ENCODE results near the gene EHD2. TPM values are rescaled to one million over a fixed set of nuclear protein-coding genes. Genes with fewer than 3 reads are reported as not detected.
"Not testable (repeated sequence)": the region's sequence is repeated elsewhere in the genome, so short reads cannot be mapped to it uniquely, and the experiment has no call there.

The EHD2 gene
- polyA plus RNA-seq, 3 donors, result not detected

DNA sequence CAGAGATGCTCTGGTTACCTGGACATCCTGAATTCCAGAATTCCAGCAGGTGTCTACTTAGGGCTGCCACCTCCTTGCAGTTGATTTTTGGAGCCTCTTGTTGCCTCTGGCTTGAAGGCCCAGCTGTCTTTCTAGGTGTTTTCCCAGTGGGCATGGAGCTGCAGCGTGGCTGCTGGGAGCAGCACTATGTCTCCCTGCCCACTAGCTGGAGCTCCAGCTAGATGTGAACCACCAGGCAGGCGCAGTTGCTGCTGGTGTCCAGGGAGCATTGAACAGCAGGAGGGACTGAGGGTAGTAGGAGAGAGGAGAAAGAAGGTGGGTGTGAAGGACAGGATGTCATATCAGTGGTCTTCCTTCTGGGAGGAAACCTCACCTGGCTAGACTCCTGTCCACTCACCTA, 55.4 kb downstream of the EHD2 start:
- Histone ChIP-seq H3K4me1 (ENCODE audit: control insufficient read depth in 1 of 2, insufficient read depth in 2 of 2, low read length in 2 of 2) (no peaks in the 10 kb centered on the region), H3K4me2 (replicated peaks; ENCODE audit: extremely low read depth, low read length, poor library complexity, severe bottlenecking) (no peak overlapping the region), H3K79me2 (ENCODE audit: insufficient read depth, low read length) (no peaks in the 10 kb centered on the region), H2AFZ (ENCODE audit: insufficient read depth, low read depth, low read length, poor library complexity, severe bottlenecking) (no peak overlapping the region), H3K9ac (ENCODE audit: insufficient read depth, low read length, poor library complexity, severe bottlenecking) (no peak overlapping the region), H3K27me3 (ENCODE audit: control insufficient read depth in 2 of 2, insufficient read depth in 2 of 2, low read length in 2 of 2) (no peaks in the 10 kb centered on the region), H3K36me3 (replicated peaks in 1 of 2; ENCODE audit: control insufficient read depth in 1 of 2, insufficient read depth in 2 of 2, low read length in 2 of 2) (no peaks in the 10 kb centered on the region), H4K20me1 (ENCODE audit: insufficient read depth, low read length) (no peaks in the 10 kb centered on the region), H3K9me3 (replicated peaks in 1 of 2; ENCODE audit: control insufficient read depth in 1 of 2, insufficient read depth in 1 of 2, low read length in 2 of 2) (no peaks in the 10 kb centered on the region), H3K4me3 (replicated peaks in 1 of 3; ENCODE audit: low read depth in 2 of 3, low read length in 3 of 3) (no peak overlapping the region), H3K27ac (ENCODE audit: low read depth in 1 of 2, low read length in 2 of 2) (no peak overlapping the region)
- Mint-ChIP-seq H3K27me3 (ENCODE audit: low read depth in 3 of 3) (peaks cover 2 to 3% (median 2%) of the 10 kb centered on the region in 3 donors), H3K4me3 (no peak overlapping the region), H3K27ac (peak overlapping the region in 1 of 7 donors; percentile 45), H3K9me3 (no peaks in the 10 kb centered on the region), H3K36me3 (no peaks in the 10 kb centered on the region), H3K4me1 (no peaks in the 10 kb centered on the region)
- DNase-seq, result no peak
- TF ChIP-seq, protein P1, sequence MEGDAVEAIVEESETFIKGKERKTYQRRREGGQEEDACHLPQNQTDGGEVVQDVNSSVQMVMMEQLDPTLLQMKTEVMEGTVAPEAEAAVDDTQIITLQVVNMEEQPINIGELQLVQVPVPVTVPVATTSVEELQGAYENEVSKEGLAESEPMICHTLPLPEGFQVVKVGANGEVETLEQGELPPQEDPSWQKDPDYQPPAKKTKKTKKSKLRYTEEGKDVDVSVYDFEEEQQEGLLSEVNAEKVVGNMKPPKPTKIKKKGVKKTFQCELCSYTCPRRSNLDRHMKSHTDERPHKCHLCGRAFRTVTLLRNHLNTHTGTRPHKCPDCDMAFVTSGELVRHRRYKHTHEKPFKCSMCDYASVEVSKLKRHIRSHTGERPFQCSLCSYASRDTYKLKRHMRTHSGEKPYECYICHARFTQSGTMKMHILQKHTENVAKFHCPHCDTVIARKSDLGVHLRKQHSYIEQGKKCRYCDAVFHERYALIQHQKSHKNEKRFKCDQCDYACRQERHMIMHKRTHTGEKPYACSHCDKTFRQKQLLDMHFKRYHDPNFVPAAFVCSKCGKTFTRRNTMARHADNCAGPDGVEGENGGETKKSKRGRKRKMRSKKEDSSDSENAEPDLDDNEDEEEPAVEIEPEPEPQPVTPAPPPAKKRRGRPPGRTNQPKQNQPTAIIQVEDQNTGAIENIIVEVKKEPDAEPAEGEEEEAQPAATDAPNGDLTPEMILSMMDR (IDR thresholded peaks at IDR 0.05), result no peak
- 100% methylated on average over 2 of the region's 2 CpGs for WGBS (ENCODE audit: insufficient coverage)
- intact Hi-C loops (cut with micrococcal nuclease), result no loop called here

DNA sequence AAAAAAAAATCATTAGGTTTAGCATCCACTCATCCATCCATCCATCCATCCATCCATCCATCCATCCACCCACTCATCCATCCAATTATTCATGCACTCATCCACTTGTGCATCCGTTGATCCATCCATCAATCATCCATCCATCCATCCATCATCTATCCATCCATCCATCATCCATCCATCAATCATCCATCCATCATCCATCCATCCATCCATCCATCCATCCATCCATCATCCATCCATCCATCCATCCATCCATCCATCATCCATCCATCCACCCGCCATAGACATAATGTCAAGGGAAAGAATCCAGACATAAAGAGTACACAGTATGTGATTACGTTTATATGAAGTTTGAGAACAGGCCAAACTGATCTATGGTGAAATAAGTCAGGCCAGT, 56.3 kb downstream of the EHD2 start:
- TF ChIP-seq, protein P1 (IDR thresholded peaks at IDR 0.05), result no peak
- Histone ChIP-seq H3K9ac (ENCODE audit: insufficient read depth, low read length, poor library complexity, severe bottlenecking) (no peak overlapping the region), H3K4me1 (ENCODE audit: control insufficient read depth in 1 of 2, insufficient read depth in 2 of 2, low read length in 2 of 2) (no peaks in the 10 kb centered on the region), H3K4me2 (replicated peaks; ENCODE audit: extremely low read depth, low read length, poor library complexity, severe bottlenecking) (no peak overlapping the region), H2AFZ (ENCODE audit: insufficient read depth, low read depth, low read length, poor library complexity, severe bottlenecking) (no peak overlapping the region), H3K27ac (ENCODE audit: low read depth in 1 of 2, low read length in 2 of 2) (no peak overlapping the region), H3K36me3 (replicated peaks in 1 of 2; ENCODE audit: control insufficient read depth in 1 of 2, insufficient read depth in 2 of 2, low read length in 2 of 2) (no peaks in the 10 kb centered on the region), H3K9me3 (replicated peaks in 1 of 2; ENCODE audit: control insufficient read depth in 1 of 2, insufficient read depth in 1 of 2, low read length in 2 of 2) (no peaks in the 10 kb centered on the region), H3K27me3 (ENCODE audit: control insufficient read depth in 2 of 2, insufficient read depth in 2 of 2, low read length in 2 of 2) (no peaks in the 10 kb centered on the region), H3K79me2 (ENCODE audit: insufficient read depth, low read length) (no peaks in the 10 kb centered on the region), H3K4me3 (replicated peaks in 1 of 3; ENCODE audit: low read depth in 2 of 3, low read length in 3 of 3) (no peak overlapping the region), H4K20me1 (ENCODE audit: insufficient read depth, low read length) (no peaks in the 10 kb centered on the region)
- H3K4me3 Mint-ChIP-seq, result no peak overlapping the region
- intact Hi-C loops (cut with micrococcal nuclease), result no loop called here
- no peaks in the 10 kb centered on the region for H3K9me3 Mint-ChIP-seq
- no peak overlapping the region for H3K27ac Mint-ChIP-seq
- 100% methylated on average over 2 of the region's 3 CpGs for WGBS (ENCODE audit: insufficient coverage)
- no peaks in the 10 kb centered on the region for H3K36me3 Mint-ChIP-seq
- peaks cover 2 to 3% (median 2%) of the 10 kb centered on the region in 3 donors for H3K27me3 Mint-ChIP-seq (ENCODE audit: low read depth in 3 of 3)
- H3K4me1 Mint-ChIP-seq, result no peaks in the 10 kb centered on the region
- no peak for DNase-seq

DNA sequence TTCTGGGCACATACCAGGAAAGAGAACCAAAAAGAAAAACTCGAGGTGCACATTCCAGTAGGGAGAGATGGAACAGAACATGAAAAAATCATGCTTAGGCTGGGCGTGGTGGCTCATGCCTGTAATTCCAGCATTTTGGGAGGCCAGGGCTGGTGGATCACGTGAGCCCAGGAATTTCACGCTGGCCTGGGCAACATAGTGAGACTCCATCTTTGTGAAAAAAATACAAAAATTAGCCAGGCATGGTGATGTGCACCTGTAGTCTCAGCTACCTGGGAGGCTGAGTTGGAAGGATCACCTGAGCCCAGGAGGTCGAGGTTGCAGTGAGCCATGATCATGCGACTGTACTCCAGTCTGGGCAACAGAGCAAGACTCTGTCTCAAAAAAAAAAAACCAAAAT, 58.1 kb downstream of the EHD2 start:
- not testable (repeated sequence) for H3K9me3 Mint-ChIP-seq

More for the DNA sequence above, 58.1 kb downstream of the EHD2 start:
- H3K79me2 ChIP-seq (ENCODE audit: insufficient read depth, low read length); H3K36me3 Mint-ChIP-seq; H3K27ac Mint-ChIP-seq; H3K27ac ChIP-seq (ENCODE audit: low read depth in 1 of 2, low read length in 2 of 2); H3K4me1 ChIP-seq (ENCODE audit: control insufficient read depth in 1 of 2, insufficient read depth in 2 of 2, low read length in 2 of 2); H3K27me3 Mint-ChIP-seq (ENCODE audit: low read depth in 3 of 3); H3K9me3 ChIP-seq (replicated peaks in 1 of 2; ENCODE audit: control insufficient read depth in 1 of 2, insufficient read depth in 1 of 2, low read length in 2 of 2); H3K4me3 ChIP-seq (replicated peaks in 1 of 3; ENCODE audit: low read depth in 2 of 3, low read length in 3 of 3); H3K4me3 Mint-ChIP-seq; H3K9ac ChIP-seq (ENCODE audit: insufficient read depth, low read length, poor library complexity, severe bottlenecking); H3K4me2 ChIP-seq (replicated peaks; ENCODE audit: extremely low read depth, low read length, poor library complexity, severe bottlenecking); H3K36me3 ChIP-seq (replicated peaks in 1 of 2; ENCODE audit: control insufficient read depth in 1 of 2, insufficient read depth in 2 of 2, low read length in 2 of 2); intact Hi-C loops (cut with micrococcal nuclease); H4K20me1 ChIP-seq (ENCODE audit: insufficient read depth, low read length); H3K27me3 ChIP-seq (ENCODE audit: control insufficient read depth in 2 of 2, insufficient read depth in 2 of 2, low read length in 2 of 2); DNase-seq; H2AFZ ChIP-seq (ENCODE audit: insufficient read depth, low read depth, low read length, poor library complexity, severe bottlenecking); H3K4me1 Mint-ChIP-seq: not testable (repeated sequence)
- 92% methylated on average over 6 of the region's 6 CpGs for WGBS (ENCODE audit: insufficient coverage)
